ENCODE results near the gene CPLX4.

DNA sequence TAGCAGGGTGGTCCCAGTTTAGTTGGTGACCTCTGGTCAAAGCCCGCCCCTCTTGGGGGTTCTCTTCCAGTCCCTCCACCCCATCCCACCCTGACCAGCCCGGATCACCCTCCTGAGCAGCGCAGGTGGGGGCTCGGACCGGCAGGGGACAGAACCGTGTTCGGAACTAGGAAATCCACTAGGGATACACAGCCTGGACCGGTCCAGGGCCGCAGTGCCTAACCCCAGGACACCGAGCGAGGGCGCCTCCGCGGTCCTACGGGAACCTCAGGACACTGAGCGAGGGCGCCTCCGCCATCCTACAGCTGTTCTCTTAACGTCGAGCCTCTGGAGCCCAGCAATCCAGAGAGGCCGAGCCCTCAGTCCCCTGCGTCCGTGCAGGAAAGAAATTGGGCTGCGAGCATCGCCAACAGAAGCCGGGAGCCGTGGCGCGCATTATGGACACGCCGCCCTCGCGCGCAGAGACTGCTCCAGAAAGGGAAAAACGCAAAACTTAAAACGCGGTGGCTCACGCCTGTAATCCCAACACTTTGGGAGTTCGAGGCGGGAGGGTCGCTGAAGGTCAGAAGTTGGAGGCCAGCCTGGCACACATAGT lies 53.7 kb downstream of the CPLX4 start:
- no peak for TF ChIP-seq CTCF (IDR thresholded peaks at IDR 0.05)
- no peak for TF ChIP-seq EP300 (IDR thresholded peaks at IDR 0.05)
- no peak for TF ChIP-seq POLR2A (IDR thresholded peaks at IDR 0.05)
- no peak for TF ChIP-seq POLR2AphosphoS5 (IDR thresholded peaks at IDR 0.05)
